ENCODE results near the gene NUP160.

DNA sequence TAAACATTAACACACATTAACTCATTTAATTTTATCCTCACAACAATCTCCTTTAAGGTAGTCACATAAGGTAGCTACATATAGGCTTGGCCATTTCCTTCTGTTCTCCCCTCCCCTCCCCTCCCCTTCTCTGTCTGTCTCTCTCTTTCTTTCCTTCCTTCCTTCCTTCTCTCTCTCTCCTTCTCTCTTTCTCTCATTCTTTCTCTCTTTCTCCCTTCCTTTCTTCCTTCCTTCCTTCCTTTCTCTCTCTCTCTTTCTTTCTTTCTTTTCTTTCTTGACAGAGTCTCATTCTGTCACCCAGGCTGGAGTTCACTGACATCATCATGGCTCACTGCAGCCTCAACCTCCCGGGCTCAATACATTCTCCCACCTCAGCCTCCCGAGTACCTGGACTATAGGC, 22.3 kb upstream of the NUP160 start:
- TF ChIP-seq, protein P1, sequence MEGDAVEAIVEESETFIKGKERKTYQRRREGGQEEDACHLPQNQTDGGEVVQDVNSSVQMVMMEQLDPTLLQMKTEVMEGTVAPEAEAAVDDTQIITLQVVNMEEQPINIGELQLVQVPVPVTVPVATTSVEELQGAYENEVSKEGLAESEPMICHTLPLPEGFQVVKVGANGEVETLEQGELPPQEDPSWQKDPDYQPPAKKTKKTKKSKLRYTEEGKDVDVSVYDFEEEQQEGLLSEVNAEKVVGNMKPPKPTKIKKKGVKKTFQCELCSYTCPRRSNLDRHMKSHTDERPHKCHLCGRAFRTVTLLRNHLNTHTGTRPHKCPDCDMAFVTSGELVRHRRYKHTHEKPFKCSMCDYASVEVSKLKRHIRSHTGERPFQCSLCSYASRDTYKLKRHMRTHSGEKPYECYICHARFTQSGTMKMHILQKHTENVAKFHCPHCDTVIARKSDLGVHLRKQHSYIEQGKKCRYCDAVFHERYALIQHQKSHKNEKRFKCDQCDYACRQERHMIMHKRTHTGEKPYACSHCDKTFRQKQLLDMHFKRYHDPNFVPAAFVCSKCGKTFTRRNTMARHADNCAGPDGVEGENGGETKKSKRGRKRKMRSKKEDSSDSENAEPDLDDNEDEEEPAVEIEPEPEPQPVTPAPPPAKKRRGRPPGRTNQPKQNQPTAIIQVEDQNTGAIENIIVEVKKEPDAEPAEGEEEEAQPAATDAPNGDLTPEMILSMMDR (conservative IDR thresholded peaks at IDR 0.05; ENCODE audit: low read length): no peak
- TF ChIP-seq EZH2phosphoT487 (IDR thresholded peaks at IDR 0.05; ENCODE audit: borderline replicate concordance): no peak
